SK-N-SH treated with all-trans-retinoic acid at 6 μM for 48 hours (cell line): ENCODE data around the gene CD38.

Source experiments
- CREB5 ChIP-seq: fragments of 250-450 bp; sonication (Bioruptor Pico); IDR thresholded peaks from 2 replicates; pipeline ENCODE4 v1.5.1; 2020; ENCODE audit warnings: low read depth, mild to moderate bottlenecking, moderate library complexity
- ESRRG ChIP-seq: fragments of 250-450 bp; sonication (Bioruptor Pico); IDR thresholded peaks from 2 replicates; pipeline ENCODE4 v1.6.1; 2021; ENCODE audit warnings: mild to moderate bottlenecking
- OSR1 ChIP-seq: fragments of 250-450 bp; sonication (Bioruptor Pico); IDR thresholded peaks from 2 replicates; pipeline ENCODE4 v1.8.0; 2022; ENCODE audit warnings: moderate library complexity, mild to moderate bottlenecking, inconsistent platforms
- PATZ1 ChIP-seq: fragments of 250-450 bp; sonication (Bioruptor Pico); IDR thresholded peaks from 2 replicates; pipeline ENCODE4 v1.8.0; 2020; ENCODE audit warnings: mild to moderate bottlenecking, moderate library complexity, borderline replicate concordance
- RARB ChIP-seq: fragments of 250-450 bp; sonication (Bioruptor Pico); IDR thresholded peaks from 2 replicates; pipeline ENCODE4 v1.8.0; 2021; ENCODE audit warnings: mild to moderate bottlenecking, moderate library complexity
- TCF4 ChIP-seq: fragments of 250-450 bp; sonication (Bioruptor Pico); IDR thresholded peaks from 2 replicates; pipeline ENCODE4 v1.8.0; 2021; ENCODE audit warnings: mild to moderate bottlenecking, moderate library complexity, borderline replicate concordance
- TOX ChIP-seq: fragments of 250-450 bp; sonication (Bioruptor Pico); IDR thresholded peaks from 2 replicates; pipeline ENCODE4 v1.8.0; 2021; ENCODE audit warnings: mild to moderate bottlenecking, moderate library complexity, borderline replicate concordance
- ZFP3 ChIP-seq: fragments of 250-450 bp; sonication (Bioruptor Pico); IDR thresholded peaks from 2 replicates; pipeline ENCODE4 v1.5.0; 2020; ENCODE audit warnings: mild to moderate bottlenecking, moderate library complexity

GRCh38 chr4:15738877-15739276, 39.3 kb upstream of the CD38 start:
- no peak for TF ChIP-seq TOX
- TF ChIP-seq RARB (CRISPR knock-in tag) = no peak
- TF ChIP-seq CREB5 (CRISPR knock-in tag) = no peak
- TF ChIP-seq ESRRG (CRISPR knock-in tag) = no peak
- TF ChIP-seq OSR1 = no peak
- TF ChIP-seq TCF4 = no peak
- no peak for TF ChIP-seq ZFP3 (CRISPR knock-in tag)
- no peak for TF ChIP-seq PATZ1 (CRISPR knock-in tag)
